Measurements from ENCODE around the gene PRDX2. TPM values are rescaled to one million over a fixed set of nuclear protein-coding genes. Genes with fewer than 3 reads are reported as not detected.
A peak's percentile ranks its signal among the peaks of the same experiment; 100 is the strongest.

The PRDX2 gene
- total RNA-seq, 1 donor from 2014 or later, result 166 TPM

DNA sequence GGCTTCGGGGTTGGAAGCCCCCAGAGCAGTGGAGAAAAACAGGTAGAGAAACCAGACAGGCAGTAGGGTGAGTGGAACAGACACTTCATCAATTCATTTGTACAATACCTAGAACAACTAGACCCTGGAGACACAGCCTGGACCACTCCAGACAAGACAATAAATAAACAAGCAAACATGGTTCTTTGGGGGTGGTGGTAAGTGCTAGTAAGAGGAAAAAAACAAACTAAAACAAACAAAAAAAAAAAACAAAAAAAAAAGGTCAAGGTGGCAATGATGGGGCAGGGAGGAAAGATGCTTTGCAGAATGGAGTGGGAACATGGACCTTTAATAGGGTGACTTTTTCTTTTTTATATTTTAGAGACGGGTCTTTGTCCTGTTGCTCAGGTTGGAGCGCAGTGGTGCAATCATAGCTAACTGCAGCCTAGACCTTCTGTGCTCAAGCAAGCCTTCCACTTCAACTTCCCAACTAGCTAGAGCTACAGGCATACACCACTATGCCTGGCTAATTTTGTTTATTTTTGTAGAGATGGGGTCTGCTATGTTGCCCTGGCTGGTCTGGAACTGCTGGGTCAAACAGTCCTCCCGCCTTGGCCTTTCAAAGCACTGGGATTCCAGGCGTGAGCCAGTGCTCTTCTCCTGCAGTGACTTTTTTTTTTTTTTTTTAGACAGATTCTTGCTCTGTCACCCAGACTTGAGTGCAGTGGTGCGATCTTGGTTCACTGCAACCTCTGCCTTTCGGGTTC is 7.2 kb downstream of the PRDX2 start:
- H3K4me1 ChIP-seq (ENCODE audit: insufficient read depth, low read length), result peaks cover 23% of the 10 kb centered on the region

DNA sequence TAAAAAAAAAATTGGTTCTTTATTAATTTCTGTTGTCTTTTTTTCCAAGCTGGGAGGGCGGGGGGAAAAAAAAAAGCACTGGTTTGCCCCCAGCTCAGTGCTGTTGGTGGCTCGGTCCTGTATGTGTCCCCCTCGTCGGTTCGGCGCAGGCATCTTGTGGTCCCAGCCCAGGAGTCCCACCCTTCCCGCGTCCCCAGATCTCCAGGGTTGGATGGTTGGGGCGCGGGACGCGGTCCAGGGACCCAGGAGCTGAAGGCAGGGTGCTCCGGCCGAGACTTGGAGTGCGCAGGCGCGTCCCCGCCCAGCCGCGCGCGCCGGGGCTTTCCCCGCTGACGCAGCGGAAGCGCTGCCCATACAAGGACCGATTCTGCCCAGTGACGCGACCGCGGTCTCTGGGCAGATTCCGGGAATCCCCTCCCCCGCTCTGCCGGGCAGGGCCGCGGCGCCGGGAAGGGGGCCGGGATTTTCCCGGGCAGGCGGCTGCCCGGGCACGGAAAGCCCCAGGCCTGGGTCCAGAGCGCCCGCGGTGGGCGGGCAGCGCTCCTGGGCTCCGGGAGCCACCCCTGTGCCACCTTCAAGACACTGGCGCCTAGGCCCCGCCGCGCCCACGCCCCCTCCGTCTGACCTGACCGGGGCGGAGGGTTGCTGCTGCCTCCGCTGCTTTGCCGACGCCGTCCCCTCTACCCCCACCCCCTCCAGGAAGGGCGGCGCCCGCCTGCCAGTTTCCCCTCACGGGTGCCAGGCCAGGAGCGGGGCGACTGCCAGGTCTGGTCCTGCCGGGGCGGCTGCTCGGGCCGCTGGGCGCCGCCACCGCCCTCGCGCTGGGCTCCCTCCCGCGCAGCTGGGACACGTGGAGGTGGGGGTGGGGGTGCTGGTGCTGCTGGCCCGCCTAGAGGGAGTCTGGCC is 8.1 kb downstream of the PRDX2 start:
- Histone ChIP-seq H3K4me2 (ENCODE audit: low read length) (peak overlapping the region; percentile 91), H3K27ac (ENCODE audit: low read depth, low read length) (peak overlapping the region; percentile 90), H3K9ac (ENCODE audit: low read length) (peak overlapping the region; percentile 94), H4K20me1 (ENCODE audit: insufficient read depth, low read length) (peaks cover 19% of the 10 kb centered on the region), H3K9me3 (ENCODE audit: insufficient read depth, low read depth, low read length) (no peaks in the 10 kb centered on the region), H2AFZ (ENCODE audit: low read depth, low read length) (peak overlapping the region; percentile 40), H3K36me3 (ENCODE audit: insufficient read depth, low read length) (no peaks in the 10 kb centered on the region), H3K4me3 (ENCODE audit: insufficient read depth, low read depth, low read length) (peak overlapping the region; percentile 92), H3K27me3 (ENCODE audit: insufficient read depth, low read length) (no peaks in the 10 kb centered on the region), H3K79me2 (ENCODE audit: insufficient read depth, low read length) (peaks cover 21% of the 10 kb centered on the region), H3K4me1 (ENCODE audit: insufficient read depth, low read length) (peaks cover 31% of the 10 kb centered on the region)
- no peaks in the 10 kb centered on the region for H3K36me3 Mint-ChIP-seq (ENCODE audit: low read depth, unreplicated experiment)
- no peak for TF ChIP-seq EZH2 (IDR thresholded peaks at IDR 0.05; ENCODE audit: insufficient read depth, low read length)
- H3K27me3 Mint-ChIP-seq (ENCODE audit: low read depth, unreplicated experiment), result no peaks in the 10 kb centered on the region
- DNase-seq (ENCODE audit: low read depth) (peak; percentile 73), FAIRE-seq (no peak)
- peak overlapping the region; percentile 98 for H3K27ac Mint-ChIP-seq (ENCODE audit: unreplicated experiment)
- peaks cover 26% of the 10 kb centered on the region for H3K4me1 Mint-ChIP-seq (ENCODE audit: low read depth, unreplicated experiment)
- peak overlapping the region; percentile 93 for H3K4me3 Mint-ChIP-seq (ENCODE audit: unreplicated experiment)
- H3K9me3 Mint-ChIP-seq (ENCODE audit: unreplicated experiment), result no peaks in the 10 kb centered on the region

More for the DNA sequence above, 7.2 kb downstream of the PRDX2 start:
- Mint-ChIP-seq H3K27me3 (ENCODE audit: low read depth, unreplicated experiment) (no peaks in the 10 kb centered on the region), H3K27ac (ENCODE audit: unreplicated experiment) (peak overlapping the region; percentile 98), H3K4me3 (ENCODE audit: unreplicated experiment) (peak overlapping the region; percentile 90), H3K9me3 (ENCODE audit: unreplicated experiment) (no peaks in the 10 kb centered on the region), H3K4me1 (ENCODE audit: low read depth, unreplicated experiment) (peaks cover 21% of the 10 kb centered on the region), H3K36me3 (ENCODE audit: low read depth, unreplicated experiment) (peaks cover 2% of the 10 kb centered on the region)
- H3K9me3 ChIP-seq (ENCODE audit: insufficient read depth, low read depth, low read length), result no peaks in the 10 kb centered on the region
- no peak overlapping the region for H2AFZ ChIP-seq (ENCODE audit: low read depth, low read length)
- peaks cover 21% of the 10 kb centered on the region for H3K79me2 ChIP-seq (ENCODE audit: insufficient read depth, low read length)
- H3K27ac ChIP-seq (ENCODE audit: low read depth, low read length), result peak overlapping the region; percentile 90
- peak overlapping the region; percentile 91 for H3K4me2 ChIP-seq (ENCODE audit: low read length)
- H3K36me3 ChIP-seq (ENCODE audit: insufficient read depth, low read length), result no peaks in the 10 kb centered on the region
- H3K9ac ChIP-seq (ENCODE audit: low read length), result peak overlapping the region; percentile 94
- H4K20me1 ChIP-seq (ENCODE audit: insufficient read depth, low read length), result peaks cover 19% of the 10 kb centered on the region
- TF ChIP-seq EZH2 (IDR thresholded peaks at IDR 0.05; ENCODE audit: insufficient read depth, low read length), result no peak
- TF ChIP-seq, protein P1, sequence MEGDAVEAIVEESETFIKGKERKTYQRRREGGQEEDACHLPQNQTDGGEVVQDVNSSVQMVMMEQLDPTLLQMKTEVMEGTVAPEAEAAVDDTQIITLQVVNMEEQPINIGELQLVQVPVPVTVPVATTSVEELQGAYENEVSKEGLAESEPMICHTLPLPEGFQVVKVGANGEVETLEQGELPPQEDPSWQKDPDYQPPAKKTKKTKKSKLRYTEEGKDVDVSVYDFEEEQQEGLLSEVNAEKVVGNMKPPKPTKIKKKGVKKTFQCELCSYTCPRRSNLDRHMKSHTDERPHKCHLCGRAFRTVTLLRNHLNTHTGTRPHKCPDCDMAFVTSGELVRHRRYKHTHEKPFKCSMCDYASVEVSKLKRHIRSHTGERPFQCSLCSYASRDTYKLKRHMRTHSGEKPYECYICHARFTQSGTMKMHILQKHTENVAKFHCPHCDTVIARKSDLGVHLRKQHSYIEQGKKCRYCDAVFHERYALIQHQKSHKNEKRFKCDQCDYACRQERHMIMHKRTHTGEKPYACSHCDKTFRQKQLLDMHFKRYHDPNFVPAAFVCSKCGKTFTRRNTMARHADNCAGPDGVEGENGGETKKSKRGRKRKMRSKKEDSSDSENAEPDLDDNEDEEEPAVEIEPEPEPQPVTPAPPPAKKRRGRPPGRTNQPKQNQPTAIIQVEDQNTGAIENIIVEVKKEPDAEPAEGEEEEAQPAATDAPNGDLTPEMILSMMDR (IDR thresholded peaks at IDR 0.05; ENCODE audit: insufficient read depth, low read depth, low read length), result no peak
- DNase-seq (ENCODE audit: low read depth), result no peak
- H3K27me3 ChIP-seq (ENCODE audit: insufficient read depth, low read length), result no peaks in the 10 kb centered on the region
- peak overlapping the region; percentile 92 for H3K4me3 ChIP-seq (ENCODE audit: insufficient read depth, low read depth, low read length)
- no peak for FAIRE-seq

DNA sequence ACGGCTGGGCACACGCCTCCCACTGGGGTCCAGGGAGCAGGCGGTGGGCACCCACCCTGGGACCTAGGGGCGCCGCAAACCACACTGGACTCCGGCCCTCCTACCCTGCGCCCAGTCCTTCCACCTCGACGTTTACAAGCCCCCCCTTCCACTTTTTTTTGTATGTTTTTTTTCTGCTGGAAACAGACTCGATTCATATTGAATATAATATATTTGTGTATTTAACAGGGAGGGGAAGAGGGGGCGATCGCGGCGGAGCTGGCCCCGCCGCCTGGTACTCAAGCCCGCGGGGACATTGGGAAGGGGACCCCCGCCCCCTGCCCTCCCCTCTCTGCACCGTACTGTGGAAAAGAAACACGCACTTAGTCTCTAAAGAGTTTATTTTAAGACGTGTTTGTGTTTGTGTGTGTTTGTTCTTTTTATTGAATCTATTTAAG is 8.7 kb downstream of the PRDX2 start:
- peak overlapping the region; percentile 97 for H3K27ac Mint-ChIP-seq (ENCODE audit: unreplicated experiment)
- no peak for TF ChIP-seq EZH2 (IDR thresholded peaks at IDR 0.05; ENCODE audit: insufficient read depth, low read length)
- TF ChIP-seq, protein P1 (IDR thresholded peaks at IDR 0.05; ENCODE audit: insufficient read depth, low read depth, low read length), result no peak
- H3K4me3 Mint-ChIP-seq (ENCODE audit: unreplicated experiment), result peak overlapping the region; percentile 93
- no peaks in the 10 kb centered on the region for H3K36me3 Mint-ChIP-seq (ENCODE audit: low read depth, unreplicated experiment)
- H3K9me3 ChIP-seq (ENCODE audit: insufficient read depth, low read depth, low read length), result no peaks in the 10 kb centered on the region
- no peak overlapping the region for H2AFZ ChIP-seq (ENCODE audit: low read depth, low read length)
- peaks cover 31% of the 10 kb centered on the region for H3K4me1 Mint-ChIP-seq (ENCODE audit: low read depth, unreplicated experiment)
- peaks cover 38% of the 10 kb centered on the region for H3K4me1 ChIP-seq (ENCODE audit: insufficient read depth, low read length)
- peak overlapping the region; percentile 91 for H3K4me2 ChIP-seq (ENCODE audit: low read length)
- peak overlapping the region; percentile 92 for H3K4me3 ChIP-seq (ENCODE audit: insufficient read depth, low read depth, low read length)
- no peaks in the 10 kb centered on the region for H3K27me3 Mint-ChIP-seq (ENCODE audit: low read depth, unreplicated experiment)
- peak overlapping the region; percentile 94 for H3K9ac ChIP-seq (ENCODE audit: low read length)
- FAIRE-seq, result no peak
- DNase-seq (ENCODE audit: low read depth), result no peak
- H3K27ac ChIP-seq (ENCODE audit: low read depth, low read length), result peak overlapping the region; percentile 90
- no peaks in the 10 kb centered on the region for H3K9me3 Mint-ChIP-seq (ENCODE audit: unreplicated experiment)
- no peaks in the 10 kb centered on the region for H3K36me3 ChIP-seq (ENCODE audit: insufficient read depth, low read length)
- peaks cover 19% of the 10 kb centered on the region for H4K20me1 ChIP-seq (ENCODE audit: insufficient read depth, low read length)
- peaks cover 21% of the 10 kb centered on the region for H3K79me2 ChIP-seq (ENCODE audit: insufficient read depth, low read length)
- H3K27me3 ChIP-seq (ENCODE audit: insufficient read depth, low read length), result no peaks in the 10 kb centered on the region

Measured in astrocyte (in vitro differentiated cells and primary cell).